HCEC 1CT (cell line): ENCODE results near the gene EFNA3.
A peak's percentile ranks its signal among the peaks of the same experiment; 100 is the strongest.

Experiments used
- DNase-seq: peaks from one replicate; pipeline ENCODE4 v3.0.0-alpha.2; 2017

The EFNA3 gene

GRCh38 chr1:155070158-155070621 lies 8.4 kb upstream of the EFNA3 start:
- DNase-seq: no peak

- DNase-seq: peak; percentile 65
Observed at GRCh38 chr1:155070721-155071569, 7.7 kb upstream of the EFNA3 start.

- DNase-seq: no peak
Observed at GRCh38 chr1:155071701-155072100, 6.9 kb upstream of the EFNA3 start.

DNA sequence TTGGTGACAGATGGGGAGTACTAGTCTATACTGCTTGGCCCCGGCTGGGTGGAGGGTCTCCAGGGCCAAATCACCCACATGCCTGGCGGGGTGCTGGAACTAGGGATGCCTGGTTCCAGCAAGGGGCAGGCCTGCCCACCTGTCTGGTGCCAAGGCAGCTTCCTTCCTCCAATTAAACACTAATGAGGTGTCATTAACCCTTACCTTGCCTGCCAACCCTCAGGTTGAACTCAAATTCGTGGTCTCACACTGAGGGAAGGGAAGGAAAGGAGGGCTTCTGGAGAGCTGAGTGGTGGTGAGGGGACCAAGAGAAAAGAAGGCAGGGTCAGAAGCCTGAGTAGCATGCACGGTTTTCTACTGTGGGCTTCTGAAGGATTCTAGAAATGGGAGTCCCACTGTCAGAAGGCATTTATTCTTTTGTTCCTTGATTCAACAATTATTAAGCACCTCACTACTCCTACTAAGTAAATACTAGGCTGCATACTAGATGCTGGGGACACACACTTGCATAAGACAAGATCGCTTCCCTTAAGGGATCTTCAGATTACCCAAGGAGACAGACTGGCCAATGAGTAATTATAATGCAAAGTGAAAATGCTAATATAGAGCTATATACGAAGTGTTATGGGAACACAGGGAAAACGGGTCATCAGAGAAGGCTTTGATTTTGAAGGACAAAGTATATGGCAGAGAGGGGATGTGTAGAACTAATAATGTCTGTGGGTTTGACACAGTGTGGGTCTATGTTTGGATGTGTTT lies 5.9 kb upstream of the EFNA3 start:
- no peak for DNase-seq

GRCh38 chr1:155073377-155074242 lies 5.0 kb upstream of the EFNA3 start:
- DNase-seq: no peak

- no peak for DNase-seq
Observed at GRCh38 chr1:155075535-155075934, 3.1 kb upstream of the EFNA3 start.

DNA sequence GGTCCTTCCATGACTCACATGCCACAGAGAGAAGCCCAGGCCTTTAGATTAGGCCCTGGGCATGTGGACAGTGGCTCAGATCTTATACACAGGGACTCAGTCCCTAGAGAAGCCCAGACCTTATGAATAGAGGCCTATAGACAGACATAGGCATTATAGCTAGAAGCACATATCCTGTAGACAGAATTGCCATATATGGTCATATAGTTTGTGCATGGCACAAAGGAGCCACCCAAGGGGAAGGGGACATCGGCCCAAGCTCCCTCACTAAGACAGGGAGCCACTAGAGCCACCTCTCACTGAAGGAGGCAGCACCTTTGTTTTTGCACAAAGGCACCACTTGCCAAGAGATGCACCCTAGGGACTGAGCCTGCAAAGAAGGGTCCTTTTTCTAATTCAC lies 2.3 kb upstream of the EFNA3 start:
- no peak for DNase-seq

- no peak for DNase-seq
Observed at GRCh38 chr1:155077346-155077745, 1.3 kb upstream of the EFNA3 start.

- DNase-seq: no peak
Observed at GRCh38 chr1:155077758-155078445, 735 bp upstream of the EFNA3 start.

- DNase-seq: no peak
Observed at GRCh38 chr1:155079210-155079486, 511 bp downstream of the EFNA3 start.

DNA sequence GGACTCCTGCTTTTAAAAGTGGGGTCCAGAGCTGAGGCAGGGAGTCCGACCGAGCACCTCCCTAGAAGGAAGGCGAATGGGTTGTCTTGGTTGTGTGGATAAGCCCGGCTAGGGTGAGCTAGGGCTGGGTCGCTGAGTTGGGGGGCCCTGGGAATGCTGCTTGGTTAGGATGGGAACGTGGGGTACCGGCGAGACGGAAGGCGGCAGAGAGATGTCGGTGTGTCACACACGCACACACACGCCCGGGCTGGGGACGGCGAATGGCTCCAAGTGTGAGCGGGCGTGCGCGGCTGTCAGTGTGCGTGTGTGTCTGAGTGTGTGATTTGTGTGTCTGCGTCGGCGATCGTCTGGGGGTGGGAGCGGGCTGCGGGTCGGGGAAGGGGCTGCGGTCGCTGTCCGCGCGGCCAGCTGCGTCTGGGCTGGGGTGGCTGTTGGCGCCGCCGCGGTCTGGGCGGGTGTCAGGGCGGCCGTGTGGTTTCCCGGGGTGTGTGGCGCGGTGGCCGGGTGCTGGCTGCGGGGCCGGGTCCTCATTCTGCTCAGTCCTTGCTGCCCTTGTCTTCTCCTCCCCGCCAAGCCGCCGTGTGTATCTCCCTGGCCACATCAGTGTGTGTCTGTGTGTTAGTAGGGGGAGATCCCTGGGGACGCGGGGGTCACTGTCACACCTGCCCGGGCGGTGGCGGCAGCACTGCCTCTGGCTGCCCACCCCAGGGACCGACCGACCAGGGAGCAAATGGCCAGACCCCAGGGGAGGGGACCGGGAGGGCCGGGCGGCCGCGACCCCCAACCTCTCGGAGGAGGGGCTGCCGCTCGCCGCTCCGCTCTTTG lies 1.1 kb downstream of the EFNA3 start:
- no peak for DNase-seq

GRCh38 chr1:155080312-155081228 lies 1.9 kb downstream of the EFNA3 start:
- DNase-seq: no peak

GRCh38 chr1:155081472-155082300 lies 3.0 kb downstream of the EFNA3 start:
- no peak for DNase-seq

DNA sequence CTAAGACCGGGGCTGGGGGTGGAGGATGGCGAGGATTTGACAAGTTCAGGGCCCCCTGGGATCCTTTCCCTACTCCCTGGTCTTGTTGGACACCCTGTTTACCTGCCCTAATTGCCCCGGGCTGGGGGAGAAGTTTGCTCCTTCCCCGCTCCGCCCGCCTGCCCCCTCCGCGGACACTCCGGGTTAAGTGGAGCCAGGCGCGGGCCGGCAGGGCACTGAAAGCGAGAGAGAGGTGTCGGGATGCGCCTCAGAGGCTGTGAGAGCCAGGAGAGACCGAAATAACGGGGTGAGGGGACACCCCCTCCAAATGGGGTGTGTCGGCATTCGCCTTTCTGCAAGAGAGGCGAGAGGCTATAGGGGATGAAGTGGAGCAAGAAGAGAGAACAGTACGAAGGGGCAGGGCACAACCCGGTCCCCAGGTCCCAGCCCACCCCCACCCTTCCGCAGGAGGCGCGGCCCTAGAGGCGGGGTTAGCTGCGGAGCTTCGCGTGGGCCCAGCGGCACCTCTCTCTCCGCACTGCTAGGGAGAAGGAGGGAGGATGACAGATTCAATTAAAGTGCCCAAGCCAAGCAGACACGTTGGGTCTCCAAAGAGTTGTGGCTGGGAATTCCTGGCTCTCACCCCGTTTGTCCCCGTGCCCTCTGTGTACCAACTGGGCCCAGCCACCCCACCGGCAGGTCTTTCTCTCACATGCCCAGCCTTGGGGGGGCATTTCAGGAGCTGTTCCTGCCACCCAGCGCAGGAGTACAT lies 3.8 kb downstream of the EFNA3 start:
- no peak for DNase-seq

DNA sequence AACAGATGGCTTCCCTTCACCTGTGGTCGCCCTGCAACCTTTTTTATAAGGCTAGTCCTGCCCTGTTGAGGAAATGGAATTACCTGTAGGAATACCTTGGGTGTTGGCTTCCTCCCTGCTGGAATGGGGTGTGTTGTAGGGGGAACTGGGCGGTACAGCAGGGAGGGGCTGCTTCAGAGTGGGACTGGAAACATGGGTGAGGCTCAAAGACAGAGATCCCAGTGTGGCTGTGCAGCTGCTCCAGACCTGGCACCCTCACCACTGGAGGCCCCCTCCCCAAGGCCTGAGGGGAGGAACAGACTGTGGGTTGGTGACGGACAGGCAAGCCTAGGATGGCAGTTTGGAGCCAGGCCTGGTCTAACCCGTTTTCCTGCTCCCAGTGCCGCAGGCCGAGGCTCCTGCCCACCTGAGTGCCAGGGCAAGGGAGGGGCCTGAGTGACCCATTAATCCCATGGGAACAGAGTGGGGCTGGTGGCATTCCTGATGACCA lies 4.5 kb downstream of the EFNA3 start:
- DNase-seq: no peak

DNA sequence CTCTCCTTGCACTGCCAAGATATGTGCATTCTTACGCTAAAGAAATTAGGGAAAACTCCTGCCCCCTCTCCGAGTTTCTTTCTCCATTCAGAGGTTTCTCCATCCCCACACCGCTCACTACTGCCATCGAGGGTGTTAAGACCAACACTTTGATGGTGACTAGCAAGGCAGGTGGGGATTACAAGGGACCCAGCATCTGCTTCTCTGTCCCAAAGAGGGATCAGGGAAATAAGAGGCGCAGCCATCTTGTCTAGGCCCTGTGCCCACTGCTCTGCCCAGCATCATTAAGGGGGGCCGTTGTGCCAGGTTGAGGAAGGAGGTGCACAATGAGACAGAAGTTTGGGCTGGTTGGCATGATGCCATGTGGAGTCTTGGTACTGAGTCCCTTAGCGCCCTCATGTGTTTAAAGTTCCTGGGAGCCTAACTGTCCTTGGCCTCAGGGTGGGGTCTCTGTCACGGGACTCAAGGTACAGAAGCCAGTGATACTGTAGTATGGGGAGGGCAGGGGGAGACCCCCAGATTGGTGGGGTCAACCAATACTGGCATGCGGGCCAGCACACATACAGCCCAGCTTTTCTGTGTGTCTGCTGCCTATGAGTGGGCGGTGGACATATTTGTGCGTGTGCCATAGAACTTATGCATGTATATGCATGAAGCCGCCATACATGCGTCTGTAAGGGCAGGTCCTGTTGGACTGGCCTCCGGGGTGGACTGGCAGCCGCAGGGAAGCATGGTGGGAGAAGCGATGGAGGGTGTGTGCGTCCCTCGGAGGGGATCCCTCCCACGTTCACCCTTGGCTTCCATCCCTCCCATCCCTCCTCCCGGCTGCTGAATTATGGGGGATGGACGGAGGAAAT lies 5.5 kb downstream of the EFNA3 start:
- peak; percentile 37 for DNase-seq

GRCh38 chr1:155084722-155085503 lies 6.3 kb downstream of the EFNA3 start:
- peak; percentile 93 for DNase-seq
